H9 (cell line): ENCODE results near the gene PREB. TPM values are rescaled to one million over a fixed set of nuclear protein-coding genes. Genes with fewer than 3 reads are reported as not detected.

Experiments used
- DNase-seq: peaks from one replicate; pipeline ENCODE4 v3.0.0-alpha.2; 2017
- H2AFZ ChIP-seq: one replicate; pipeline ENCODE4 v1.6.1; 2013; ENCODE audit warnings: mild to moderate bottlenecking, low read length, control low read depth, moderate library complexity
- H2AK5ac ChIP-seq: 2 replicates; pipeline ENCODE4 v1.6.1; 2013; ENCODE audit warnings: low read length, control low read depth, mixed read lengths; ENCODE audit not compliant: insufficient read length
- H2BK120ac ChIP-seq: one replicate; pipeline ENCODE4 v1.6.1; 2013; ENCODE audit warnings: low read depth, mild to moderate bottlenecking, low read length, control low read depth, inconsistent platforms; ENCODE audit not compliant: poor library complexity, severe bottlenecking
- H2BK12ac ChIP-seq: 2 replicates; pipeline ENCODE4 v1.6.1; 2013; ENCODE audit warnings: low read length, control low read depth, mixed read lengths, low read depth; ENCODE audit not compliant: insufficient read length
- H2BK15ac ChIP-seq: 2 replicates; pipeline ENCODE4 v1.6.1; 2013; ENCODE audit warnings: low read depth, low read length, control low read depth
- H2BK20ac ChIP-seq: one replicate; pipeline ENCODE4 v1.6.1; 2013; ENCODE audit warnings: low read depth, mild to moderate bottlenecking, low read length, control low read depth, inconsistent platforms; ENCODE audit not compliant: poor library complexity, severe bottlenecking
- H2BK5ac ChIP-seq: 2 replicates; pipeline ENCODE4 v1.6.1; 2013; ENCODE audit warnings: low read length, control low read depth, mixed read lengths; ENCODE audit not compliant: insufficient read length
- H3K14ac ChIP-seq: 2 replicates; pipeline ENCODE4 v1.6.1; 2013; ENCODE audit warnings: low read length, control low read depth; ENCODE audit not compliant: insufficient read depth
- H3K18ac ChIP-seq: 2 replicates; pipeline ENCODE4 v1.6.1; 2013; ENCODE audit warnings: low read depth, mild to moderate bottlenecking, mixed read lengths, low read length, control low read depth; ENCODE audit not compliant: insufficient read length
- H3K23ac ChIP-seq: 2 replicates; pipeline ENCODE4 v1.6.1; 2013; ENCODE audit warnings: low read length, control low read depth, mixed read lengths, low read depth; ENCODE audit not compliant: insufficient read length
- H3K23me2 ChIP-seq: 2 replicates; pipeline ENCODE4 v1.6.1; 2013; ENCODE audit warnings: low read depth, mild to moderate bottlenecking, mixed read lengths, low read length, control low read depth; ENCODE audit not compliant: insufficient read length, poor library complexity, severe bottlenecking
- H3K27ac ChIP-seq: 2 replicates; pipeline ENCODE4 v1.5.1; 2013; ENCODE audit warnings: low read length, control low read depth, mixed read lengths, low read depth; ENCODE audit not compliant: insufficient read length
- H3K27me3 ChIP-seq: 2 replicates; pipeline ENCODE4 v1.6.1; 2013; ENCODE audit warnings: low read length, control low read depth, inconsistent platforms; ENCODE audit not compliant: insufficient read depth
- H3K4ac ChIP-seq: 2 replicates; pipeline ENCODE4 v1.6.1; 2013; ENCODE audit warnings: low read depth, mild to moderate bottlenecking, control low read depth, inconsistent platforms, low read length, moderate library complexity
- H3K4me1 ChIP-seq: 2 replicates; pipeline ENCODE4 v1.6.1; 2013; ENCODE audit warnings: low read length, control low read depth, inconsistent platforms; ENCODE audit not compliant: insufficient read depth
- H3K4me2 ChIP-seq: 2 replicates; pipeline ENCODE4 v1.6.1; 2013; ENCODE audit warnings: low read length, control low read depth, mixed read lengths; ENCODE audit not compliant: insufficient read length, insufficient read depth
- H3K56ac ChIP-seq: 2 replicates; pipeline ENCODE4 v1.6.1; 2013; ENCODE audit warnings: low read depth, mild to moderate bottlenecking, mixed read lengths, low read length, control low read depth; ENCODE audit not compliant: insufficient read length
- H3K79me1 ChIP-seq: 2 replicates; pipeline ENCODE4 v1.6.1; 2013; ENCODE audit warnings: low read depth, mild to moderate bottlenecking, moderate library complexity, low read length, control low read depth, inconsistent platforms; ENCODE audit not compliant: insufficient read depth, poor library complexity, severe bottlenecking
- H3K79me2 ChIP-seq: 2 replicates; pipeline ENCODE4 v1.6.1; 2013; ENCODE audit warnings: low read length, control low read depth, inconsistent platforms; ENCODE audit not compliant: insufficient read depth
- H3K9ac ChIP-seq: 2 replicates; pipeline ENCODE4 v1.6.1; 2013; ENCODE audit warnings: low read length, control low read depth, mixed read lengths; ENCODE audit not compliant: insufficient read length; ENCODE audit errors: extremely low read depth
- H3K9me3 ChIP-seq: one replicate; pipeline ENCODE4 v1.6.1; 2013; ENCODE audit warnings: low read depth, low read length, inconsistent platforms; ENCODE audit not compliant: control insufficient read depth
- H3T11ph ChIP-seq: one replicate; pipeline ENCODE4 v1.6.1; 2013; ENCODE audit warnings: mild to moderate bottlenecking, low read length, control low read depth, inconsistent platforms
- H4K20me1 ChIP-seq: one replicate; pipeline ENCODE4 v1.6.1; 2013; ENCODE audit not compliant: control insufficient read depth, insufficient read length, insufficient read depth
- H4K5ac ChIP-seq: 2 replicates; pipeline ENCODE4 v1.6.1; 2013; ENCODE audit warnings: low read depth, mild to moderate bottlenecking, mixed read lengths, low read length, control low read depth; ENCODE audit not compliant: insufficient read length
- H4K8ac ChIP-seq: replicated peaks from 2 replicates; pipeline ENCODE4 v1.6.1; 2013; ENCODE audit warnings: low read length, control low read depth, mixed read lengths, low read depth; ENCODE audit not compliant: insufficient read length
- H4K91ac ChIP-seq: 2 replicates; pipeline ENCODE4 v1.6.1; 2013; ENCODE audit warnings: low read depth, mild to moderate bottlenecking, moderate library complexity, mixed read lengths, low read length, control low read depth; ENCODE audit not compliant: insufficient read length
- H3K27ac Mint-ChIP-seq, 3 experiments: 2 replicates in 2 of 3; 3 replicates in 1 of 3; pipeline ENCODE4 v1.8.0; 2020 to 2021; ENCODE audit warnings: mixed read lengths in 3 of 3, mild to moderate bottlenecking in 1 of 3, moderate library complexity in 1 of 3
- H3K27me3 Mint-ChIP-seq: 2 replicates; pipeline ENCODE4 v1.8.0; 2021; ENCODE audit warnings: low read depth, mild to moderate bottlenecking, moderate library complexity, mixed read lengths
- H3K36me3 Mint-ChIP-seq, 3 experiments: 2 replicates in 2 of 3; 3 replicates in 1 of 3; pipeline ENCODE4 v1.8.0; 2020 to 2021; ENCODE audit warnings: low read depth in 3 of 3, mixed read lengths in 3 of 3; ENCODE audit not compliant: insufficient read depth in 1 of 3
- H3K4me1 Mint-ChIP-seq, 2 experiments: 2 replicates each; pipeline ENCODE4 v1.8.0; 2020; ENCODE audit warnings: mixed read lengths in 2 of 2
- H3K4me3 Mint-ChIP-seq, 2 experiments: 2 replicates in 1 of 2; 3 replicates in 1 of 2; pipeline ENCODE4 v1.8.0; 2020 to 2021; ENCODE audit warnings: mild to moderate bottlenecking in 2 of 2, mixed read lengths in 2 of 2, moderate library complexity in 1 of 2
- H3K9me3 Mint-ChIP-seq, 2 experiments: 2 replicates in 1 of 2; 3 replicates in 1 of 2; pipeline ENCODE4 v1.8.0; 2020; ENCODE audit warnings: mild to moderate bottlenecking in 2 of 2, mixed read lengths in 2 of 2, moderate library complexity in 1 of 2
- CTCF ChIP-seq: fragments of 200-600 bp; sonication (generic); conservative IDR thresholded peaks from 3 replicates; pipeline ENCODE4 v1.8.0; 2021; ENCODE audit warnings: antibody characterized with exemption, mild to moderate bottlenecking
- WGBS: extraction: QIAGEN DNeasy Blood & Tissue Kit; methylation state at CpG from one replicate; pipeline ENCODE4 v1.1.7; 2013; ENCODE audit warnings: missing lambda C conversion rate, low lambda C conversion rate, mixed read lengths; ENCODE audit not compliant: insufficient read length; ENCODE audit errors: extremely low coverage; 5-methylcytosine and 5-hydroxymethylcytosine counted together
- total RNA-seq: library from RNA; stranded (reverse); gene quantifications from 2 replicates; pipeline ENCODE4 v1.2.1, GENCODE V29; 2021

The PREB gene
- total RNA-seq, 1 experiment from 2014 or later: 43.6 TPM

GRCh38 chr2:27096748-27097297 lies 37.6 kb downstream of the PREB start:
- Mint-ChIP-seq H3K36me3 (peaks cover 0 to 1% (median 0%) of the 10 kb centered on the region in 3 experiments; a peak in 3 of 7 replicates), H3K27ac (peak overlapping the region in 1 of 3 experiments; percentile 93; a peak in 1 of 7 replicates), H3K4me1 (peaks cover 8 to 10% of the 10 kb centered on the region in 2 experiments), H3K9me3 (no peaks in the 10 kb centered on the region; a peak in 1 of 5 replicates), H3K4me3 (peak overlapping the region in 1 of 2 experiments; percentile 67; a peak in 3 of 5 replicates), H3K27me3 (peaks cover 2% of the 10 kb centered on the region; the same call in 1 of the 2 replicates)
- Histone ChIP-seq H3K79me1 (no peaks in the 10 kb centered on the region), H4K5ac (no peak overlapping the region), H3T11ph (no peak overlapping the region), H3K18ac (no peak overlapping the region), H3K27me3 (no peaks in the 10 kb centered on the region), H2BK12ac (no peak overlapping the region), H3K4me1 (no peaks in the 10 kb centered on the region), H3K23ac (no peak overlapping the region), H2BK5ac (no peak overlapping the region), H2BK20ac (no peak overlapping the region), H4K8ac (no peak overlapping the region), H2BK15ac (no peak overlapping the region), H4K91ac (no peak overlapping the region), H3K9me3 (no peaks in the 10 kb centered on the region), H2BK120ac (no peak overlapping the region), H4K20me1 (peaks cover 3% of the 10 kb centered on the region), H3K14ac (no peak overlapping the region), H3K27ac (no peak overlapping the region), H2AK5ac (no peak overlapping the region), H2AFZ (no peak overlapping the region), H3K4me2 (no peak overlapping the region), H3K4ac (no peak overlapping the region), H3K79me2 (no peaks in the 10 kb centered on the region), H3K56ac (no peak overlapping the region), H3K23me2 (no peaks in the 10 kb centered on the region), H3K9ac (no peak overlapping the region)
- WGBS: no CpG with 5 or more reads among the region's 3 CpGs
- no peak for TF ChIP-seq CTCF
- DNase-seq: no peak
